Gastroesophageal sphincter (tissue), 4 donors: ENCODE data around the gene LGR5. TPM values are rescaled to one million over a fixed set of nuclear protein-coding genes. Genes with fewer than 3 reads are reported as not detected.

Experiments used
- ATAC-seq: fragments of 150-250 bp; one replicate; pipeline ENCODE4 v1.9.1; 2016; ENCODE audit warnings: mild to moderate bottlenecking, moderate library complexity
- H3K27ac ChIP-seq, 4 donors: fragments of 200-600 bp; sonication (generic) in 3 of 4; 1 replicate in 3 of 4; 2 replicates in 1 of 4; pipeline ENCODE4 v1.5.1; 2016 to 2019
- H3K27me3 ChIP-seq: fragments of 200-600 bp; sonication (generic); one replicate; pipeline ENCODE4 v1.5.1; 2019
- H3K36me3 ChIP-seq, 2 donors: fragments of 200-600 bp; sonication (generic); one replicate each; pipeline ENCODE4 v1.5.1; 2019; ENCODE audit warnings: control low read depth in 1 of 2
- H3K4me1 ChIP-seq, 3 donors: fragments of 200-600 bp; sonication (generic); 1 replicate in 2 of 3; 2 replicates in 1 of 3; pipeline ENCODE4 v1.5.1; 2016 to 2019; ENCODE audit warnings: control low read depth in 2 of 3
- H3K4me3 ChIP-seq, 2 donors: fragments of 200-600 bp; sonication (generic); one replicate each; pipeline ENCODE4 v1.5.1; 2019; ENCODE audit warnings: mild to moderate bottlenecking in 1 of 2, moderate library complexity in 1 of 2
- H3K9me3 ChIP-seq, 3 donors: fragments of 200-600 bp; sonication (generic); one replicate each; pipeline ENCODE4 v1.5.1; 2017 to 2019; ENCODE audit warnings: control low read depth in 2 of 3
- CTCF ChIP-seq, 4 experiments: fragments of 200-600 bp in 2 of 4; fragments of 450-650 bp in 2 of 4; sonication (generic) in 1 of 4; IDR thresholded peaks; one replicate each; pipeline ENCODE4 v1.5.1; 2017 to 2019; ENCODE audit warnings: antibody characterized with exemption in 4 of 4, mild to moderate bottlenecking in 2 of 4, moderate library complexity in 2 of 4
- EP300 ChIP-seq: sonication (generic); formaldehyde crosslinking; IDR thresholded peaks from one replicate; pipeline ENCODE4 v1.6.1; 2017; ENCODE audit warnings: antibody characterized with exemption, mild to moderate bottlenecking
- POLR2A ChIP-seq, 2 donors: fragments of 450-650 bp; IDR thresholded peaks; one replicate each; pipeline ENCODE4 v1.6.1; 2017; ENCODE audit warnings: antibody characterized with exemption in 2 of 2, mild to moderate bottlenecking in 2 of 2, moderate library complexity in 1 of 2
- POLR2AphosphoS5 ChIP-seq: sonication (generic); formaldehyde crosslinking; IDR thresholded peaks from one replicate; pipeline ENCODE4 v1.6.1; 2017; ENCODE audit warnings: antibody characterized with exemption
- whole genome bisulfite sequencing, 2 donors: methylation state at CpG; one replicate each; pipeline ENCODE4 v1.1.5; 2018; ENCODE audit warnings: low coverage in 1 of 2; 5-methylcytosine and 5-hydroxymethylcytosine counted together
- total RNA-seq, 4 donors: library from RNA; depleted of rRNA; stranded (reverse); fragments of >200 nt; gene quantifications; one replicate each; pipeline ENCODE4 v1.1.0, GENCODE V29; 2016

The LGR5 gene
- total RNA-seq, 4 donors from 2014 or later: 0.12 to 0.47 (median 0.40) TPM; not detected in 1

- no peak overlapping the region for H3K4me3 ChIP-seq
- no peak for TF ChIP-seq POLR2A (IDR thresholded peaks at IDR 0.05)
- no peak for TF ChIP-seq CTCF (IDR thresholded peaks at IDR 0.05)
- TF ChIP-seq EP300: no peak
- no peak for TF ChIP-seq POLR2AphosphoS5
- H3K36me3 ChIP-seq: no peaks in the 10 kb centered on the region
- no peak overlapping the region for H3K27ac ChIP-seq
- H3K4me1 ChIP-seq: no peaks in the 10 kb centered on the region
- peaks cover 6% of the 10 kb centered on the region for H3K27me3 ChIP-seq
- ATAC-seq: no peak
- peaks cover 0 to 11% (median 0%) of the 10 kb centered on the region in 3 donors for H3K9me3 ChIP-seq
- 64 to 65% methylated on average over 2 of the region's 2 CpGs for WGBS, 2 donors
Measured at GRCh38 chr12:71399197-71399596, 40.4 kb upstream of the LGR5 start.

- no peak for ATAC-seq
- Histone ChIP-seq H3K9me3 (peaks cover 0 to 11% (median 0%) of the 10 kb centered on the region in 3 donors), H3K4me3 (no peak overlapping the region), H3K36me3 (no peaks in the 10 kb centered on the region), H3K4me1 (no peaks in the 10 kb centered on the region), H3K27ac (no peak overlapping the region), H3K27me3 (peaks cover 6% of the 10 kb centered on the region)
- 71 to 74% methylated on average over 2 of the region's 2 CpGs for WGBS, 2 donors
- TF ChIP-seq POLR2AphosphoS5 (no peak), POLR2A (IDR thresholded peaks at IDR 0.05) (no peak), CTCF (IDR thresholded peaks at IDR 0.05) (no peak), EP300 (no peak)
Measured at GRCh38 chr12:71400481-71400880, 39.1 kb upstream of the LGR5 start.

GRCh38 chr12:71405884-71406283 is 33.7 kb upstream of the LGR5 start:
- H3K4me3 ChIP-seq: no peak overlapping the region
- peaks cover 6% of the 10 kb centered on the region for H3K27me3 ChIP-seq
- no peak overlapping the region for H3K27ac ChIP-seq
- H3K4me1 ChIP-seq: no peaks in the 10 kb centered on the region
- no peaks in the 10 kb centered on the region for H3K36me3 ChIP-seq
- 93 to 100% methylated on average over 1 of the region's 1 CpG for WGBS, 2 donors
- ATAC-seq: no peak
- TF ChIP-seq CTCF (IDR thresholded peaks at IDR 0.05) (no peak), POLR2AphosphoS5 (no peak), POLR2A (IDR thresholded peaks at IDR 0.05) (no peak), EP300 (no peak)
- peaks cover 0 to 29% (median 0%) of the 10 kb centered on the region in 3 donors for H3K9me3 ChIP-seq

- H3K27me3 ChIP-seq: peaks cover 5% of the 10 kb centered on the region
- no peak for ATAC-seq
- H3K27ac ChIP-seq: no peak overlapping the region
- WGBS, 2 donors: 84 to 100% methylated on average over 1 of the region's 1 CpG
- H3K4me3 ChIP-seq: no peak overlapping the region
- H3K9me3 ChIP-seq: peaks cover 0 to 34% (median 0%) of the 10 kb centered on the region in 3 donors
- H3K4me1 ChIP-seq: no peaks in the 10 kb centered on the region
- TF ChIP-seq CTCF (IDR thresholded peaks at IDR 0.05): no peak
- TF ChIP-seq EP300: no peak
- TF ChIP-seq POLR2AphosphoS5: no peak
- TF ChIP-seq POLR2A (IDR thresholded peaks at IDR 0.05): no peak
- H3K36me3 ChIP-seq: no peaks in the 10 kb centered on the region
Measured at GRCh38 chr12:71407732-71408131, 31.9 kb upstream of the LGR5 start.

GRCh38 chr12:71410844-71411243 is 28.8 kb upstream of the LGR5 start:
- TF ChIP-seq POLR2AphosphoS5 (no peak), POLR2A (IDR thresholded peaks at IDR 0.05) (no peak), CTCF (IDR thresholded peaks at IDR 0.05) (no peak), EP300 (no peak)
- no peak for ATAC-seq
- no peaks in the 10 kb centered on the region for H3K36me3 ChIP-seq
- H3K27ac ChIP-seq: no peak overlapping the region
- H3K9me3 ChIP-seq: peaks cover 0 to 25% (median 0%) of the 10 kb centered on the region in 3 donors
- no peaks in the 10 kb centered on the region for H3K4me1 ChIP-seq
- H3K27me3 ChIP-seq: no peaks in the 10 kb centered on the region
- no peak overlapping the region for H3K4me3 ChIP-seq
